Psoas muscle (tissue), 8 donors: ENCODE results near the gene ADIPOQ. TPM values are rescaled to one million over a fixed set of nuclear protein-coding genes. Genes with fewer than 3 reads are reported as not detected.
"Not testable (repeated sequence)": the region's sequence is repeated elsewhere in the genome, so short reads cannot be mapped to it uniquely, and the experiment has no call there.

Experiments used
- ATAC-seq, 4 donors: fragments of 200-7000 bp; cut with Tn5 transposase; one replicate each; pipeline ENCODE4 v1.9.1; 2020; ENCODE audit warnings: moderate library complexity in 3 of 4, mild to moderate bottlenecking in 2 of 4
- DNase-seq, 2 donors: peaks; one replicate each; pipeline ENCODE4 v3.0.0-alpha.2; 2020
- H3K27ac ChIP-seq: fragments of 200-600 bp; one replicate; pipeline ENCODE4 v1.8.0; 2022
- H3K27me3 ChIP-seq, 3 donors: fragments of 200-600 bp in 1 of 3; one replicate each; pipeline versions ENCODE4 v1.6.1 to v1.8.0; 2013 to 2022; ENCODE audit warnings: low read length in 2 of 3, mild to moderate bottlenecking in 2 of 3, moderate library complexity in 1 of 3; ENCODE audit not compliant: insufficient read depth in 3 of 3
- H3K36me3 ChIP-seq, 2 donors: fragments of 200-600 bp in 1 of 2; one replicate each; pipeline versions ENCODE4 v1.6.1 to v1.8.0; 2013 to 2022; ENCODE audit warnings: low read depth in 1 of 2, mild to moderate bottlenecking in 1 of 2, moderate library complexity in 1 of 2; ENCODE audit not compliant: insufficient read depth in 1 of 2
- H3K4me1 ChIP-seq: fragments of 200-600 bp; one replicate; pipeline ENCODE4 v1.8.0; 2022
- H3K4me3 ChIP-seq: fragments of 200-600 bp; one replicate; pipeline ENCODE4 v1.8.0; 2022; ENCODE audit warnings: mild to moderate bottlenecking
- H3K9me3 ChIP-seq: fragments of 200-600 bp; one replicate; pipeline ENCODE4 v1.8.0; 2022
- CTCF ChIP-seq: fragments of 200-600 bp; IDR thresholded peaks from one replicate; pipeline ENCODE4 v1.8.0; 2022; ENCODE audit warnings: antibody characterized with exemption
- WGBS, 3 donors: extraction: QIAGEN DNeasy Blood & Tissue Kit; methylation state at CpG; one replicate each; pipeline versions ENCODE4 v1.1.6 to v1.1.7; 2013; 5-methylcytosine and 5-hydroxymethylcytosine counted together
- intact Hi-C, 2 donors: fragments of 100-400 bp; cut with DNase I; formaldehyde crosslinking; loops; one replicate each; pipeline versions ENCODE4 v1.11.0 to v1.14.2; 2022
- polyA plus RNA-seq, 3 donors: library from polyadenylated mRNA; stranded (reverse); fragments of 200-250 nt; gene quantifications; one replicate each; pipeline ENCODE4 v1.2.3, GENCODE V29; 2013
- total RNA-seq, 4 donors: library from RNA; stranded (reverse); fragmentation: NEBNext Ultra II Directional in 2 of 4; extraction: Animal tissue kit (Norgen Biotek cat#: 25700) in 2 of 4; gene quantifications; one replicate each; pipeline versions ENCODE4 v1.2.1 to v1.2.4, GENCODE V29; 2021 to 2023
- donor health status: healthy with polysubstance abuse.
- donor health status: DM: no; HTN: no; CAD: no; lungs with moderate emphysema.
- donor health status: Bipolar disorder and iron deficiency.
- donor health status: healthy.
- donor health status: DM: yes; HTN: yes; CAD: no.
- donor health status: DM: no; HTN: no; CAD: no.
- donor health status: DM: no; HTN: no; CAD: no.
- donor health status: DM: yes; HTN: yes; CAD: no.

ADIPOQ gene
- total and polyA plus RNA-seq, 7 donors: 0.58 to 9.3 (median 1.8) TPM

GRCh38 chr3:186890911-186891310 lies 48.4 kb downstream of the ADIPOQ start:
- H3K36me3 ChIP-seq: no peaks in the 10 kb centered on the region
- intact Hi-C loops: no loop called here
- no peaks in the 10 kb centered on the region for H3K27me3 ChIP-seq
- ATAC-seq (no peak), DNase-seq (no peak)
- no peak overlapping the region for H3K27ac ChIP-seq
- H3K4me3 ChIP-seq: no peak overlapping the region
- peaks cover 12% of the 10 kb centered on the region for H3K4me1 ChIP-seq
- no peaks in the 10 kb centered on the region for H3K9me3 ChIP-seq
- no peak for TF ChIP-seq CTCF

GRCh38 chr3:186893071-186893470 lies 50.6 kb downstream of the ADIPOQ start:
- no CpG with 5 or more reads among the region's 2 CpGs for WGBS, 3 donors
- intact Hi-C loops, H3K27ac ChIP-seq, H3K36me3 ChIP-seq, DNase-seq, H3K27me3 ChIP-seq, H3K9me3 ChIP-seq, H3K4me3 ChIP-seq, ATAC-seq: not testable (repeated sequence)
- H3K4me1 ChIP-seq: peaks cover 12% of the 10 kb centered on the region

- Histone ChIP-seq H3K27me3 (no peaks in the 10 kb centered on the region), H3K36me3 (no peaks in the 10 kb centered on the region), H3K4me3 (no peak overlapping the region), H3K4me1 (no peaks in the 10 kb centered on the region), H3K27ac (no peak overlapping the region), H3K9me3 (no peaks in the 10 kb centered on the region)
- ATAC-seq (no peak), DNase-seq (no peak)
- 70 to 89% (median 77%) methylated on average over 5 of the region's 5 CpGs for WGBS, 3 donors
- no peak for TF ChIP-seq CTCF
- intact Hi-C loops: no loop called here
These were observed 52.9 kb downstream of the ADIPOQ start for GRCh38 chr3:186895406-186895805.

GRCh38 chr3:186896006-186896405 lies 53.5 kb downstream of the ADIPOQ start:
- TF ChIP-seq CTCF: no peak
- no peak overlapping the region for H3K27ac ChIP-seq
- intact Hi-C loops: no loop called here
- DNase-seq (no peak), ATAC-seq (no peak)
- no peak overlapping the region for H3K4me3 ChIP-seq
- H3K9me3 ChIP-seq: no peaks in the 10 kb centered on the region
- peaks cover 3% of the 10 kb centered on the region for H3K4me1 ChIP-seq
- no peaks in the 10 kb centered on the region for H3K27me3 ChIP-seq
- H3K36me3 ChIP-seq: no peaks in the 10 kb centered on the region
- 81 to 91% (median 90%) methylated on average over 4 of the region's 4 CpGs for WGBS, 3 donors

GRCh38 chr3:186896875-186897274 lies 54.4 kb downstream of the ADIPOQ start:
- intact Hi-C loops: no loop called here
- no peaks in the 10 kb centered on the region for H3K27me3 ChIP-seq
- 39 to 65% (median 59%) methylated on average over 4 of the region's 4 CpGs for WGBS, 3 donors
- no peaks in the 10 kb centered on the region for H3K9me3 ChIP-seq
- peaks cover 3% of the 10 kb centered on the region for H3K4me1 ChIP-seq
- ATAC-seq (no peak), DNase-seq (no peak)
- H3K27ac ChIP-seq: no peak overlapping the region
- TF ChIP-seq CTCF: no peak
- H3K4me3 ChIP-seq: no peak overlapping the region
- H3K36me3 ChIP-seq: no peaks in the 10 kb centered on the region
